ENCODE data around the gene NAPSA.

Gene NAPSA

DNA sequence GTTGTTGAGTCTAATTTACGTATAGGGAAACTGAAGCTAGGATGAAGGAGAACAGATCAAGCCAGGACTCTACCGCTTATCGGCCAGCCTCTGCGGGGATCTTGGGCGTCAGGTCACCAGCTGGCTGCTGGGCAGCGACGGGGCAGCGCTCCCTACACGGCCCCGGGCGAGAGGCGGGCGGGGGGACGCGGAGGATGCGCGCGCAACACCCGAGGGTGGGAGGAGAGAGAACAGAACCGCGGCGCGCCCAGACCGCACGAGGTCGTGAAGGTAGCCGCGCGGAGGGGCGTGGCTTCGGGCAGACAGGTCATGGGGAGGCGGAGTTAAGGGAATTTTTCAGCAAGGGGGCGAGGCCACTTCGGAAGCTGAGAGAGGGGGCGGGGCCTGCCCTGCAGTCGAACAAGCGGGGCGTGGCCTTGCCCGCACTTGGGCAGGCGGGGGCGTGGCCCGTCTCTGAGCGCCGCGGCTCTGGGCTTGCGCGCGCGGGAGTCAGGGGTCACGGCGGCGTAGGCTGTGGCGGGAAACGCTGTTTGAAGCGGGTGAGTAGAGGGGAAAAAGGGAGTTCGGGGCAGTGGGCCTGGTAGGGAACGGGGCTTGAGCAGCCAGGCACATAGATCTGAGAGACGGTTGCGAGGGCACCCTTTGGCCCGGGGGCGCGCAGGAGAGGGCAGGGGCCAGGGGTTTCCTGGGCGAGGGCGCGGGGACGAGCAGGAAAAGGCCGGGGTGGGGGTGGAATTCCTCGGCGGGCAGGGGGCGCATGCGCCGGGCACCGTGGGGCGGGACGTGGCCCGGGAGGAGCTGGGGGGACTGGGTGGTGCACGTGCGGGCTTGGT is 18.6 kb upstream of the NAPSA start, which contains the start of gene POLD1:
Gene POLD1, plus strand, starts transcription at position 496 of the 833 bp plus-strand sequence. CDS start 14,505 bp downstream, outside the sequence.
- DNase-seq (ENCODE audit: low spot score), result peak; percentile 95

DNA sequence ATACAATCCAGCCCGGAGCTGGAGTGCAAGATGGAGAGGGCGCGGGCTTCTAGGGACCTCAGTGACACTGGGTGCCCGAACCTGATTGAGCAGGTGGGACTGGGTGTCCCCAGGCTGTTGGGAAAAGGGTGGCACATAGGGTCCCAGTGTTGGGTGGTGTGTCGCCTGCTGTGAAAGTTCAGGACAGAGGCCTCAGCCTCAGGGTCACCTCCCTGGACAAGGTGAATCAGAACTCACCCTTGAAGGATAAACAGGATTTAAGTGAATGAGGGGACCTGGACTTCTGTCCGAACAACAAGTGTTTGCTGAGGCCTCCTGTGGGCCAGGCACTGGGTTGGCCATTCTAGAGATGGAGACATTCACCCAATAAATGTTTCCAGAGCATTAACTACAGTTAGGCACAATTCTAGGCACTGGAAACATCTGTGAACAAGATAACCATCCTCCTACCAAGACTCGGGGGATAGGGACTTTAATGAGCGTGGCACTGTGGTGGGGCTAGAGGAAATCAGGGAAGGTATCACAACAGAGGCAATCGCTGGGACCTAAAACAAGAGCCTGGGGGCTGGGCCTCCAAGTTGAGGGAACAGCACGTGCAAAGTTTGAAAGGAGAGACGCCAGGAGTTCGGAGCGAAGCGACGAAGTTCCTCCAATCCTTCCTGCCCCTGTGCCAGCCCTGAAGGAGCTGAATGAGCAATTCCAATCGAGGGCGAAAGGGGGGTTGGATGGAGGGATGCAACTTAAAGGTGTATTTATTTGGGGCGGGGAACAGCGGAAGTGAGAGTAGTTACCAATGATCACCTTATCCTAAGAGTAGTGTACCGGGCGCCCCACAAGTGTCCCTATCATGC is 17.8 kb upstream of the NAPSA start:
- no peak for DNase-seq (ENCODE audit: low spot score)

DNA sequence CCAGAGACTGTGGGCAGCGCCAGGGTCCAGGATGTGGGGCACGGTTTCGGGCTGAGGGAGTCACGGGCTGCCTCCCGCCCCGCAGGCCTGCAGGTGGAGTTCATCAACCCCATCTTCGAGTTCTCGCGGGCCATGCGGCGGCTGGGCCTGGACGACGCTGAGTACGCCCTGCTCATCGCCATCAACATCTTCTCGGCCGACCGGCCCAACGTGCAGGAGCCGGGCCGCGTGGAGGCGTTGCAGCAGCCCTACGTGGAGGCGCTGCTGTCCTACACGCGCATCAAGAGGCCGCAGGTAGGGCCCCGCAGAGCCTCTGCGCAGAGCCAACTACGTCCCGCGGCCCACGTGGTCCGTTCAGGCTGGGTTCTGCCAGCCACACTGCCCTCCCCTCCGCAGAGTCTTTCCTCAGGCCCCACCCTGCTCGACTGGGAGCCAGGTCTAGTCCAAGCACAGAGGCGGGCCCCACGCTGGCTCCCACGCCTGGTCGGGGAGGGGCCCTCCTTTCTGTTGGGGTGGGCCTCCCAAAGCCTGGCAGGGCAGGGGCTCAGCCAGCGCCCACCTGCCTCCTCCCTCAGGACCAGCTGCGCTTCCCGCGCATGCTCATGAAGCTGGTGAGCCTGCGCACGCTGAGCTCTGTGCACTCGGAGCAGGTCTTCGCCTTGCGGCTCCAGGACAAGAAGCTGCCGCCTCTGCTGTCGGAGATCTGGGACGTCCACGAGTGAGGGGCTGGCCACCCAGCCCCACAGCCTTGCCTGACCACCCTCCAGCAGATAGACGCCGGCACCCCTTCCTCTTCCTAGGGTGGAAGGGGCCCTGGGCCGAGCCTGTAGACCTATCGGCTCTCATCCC is 16.7 kb upstream of the NAPSA start:
- no peak for DNase-seq (ENCODE audit: low spot score)

GRCh38 chr19:50380751-50381151 is 15.3 kb upstream of the NAPSA start:
- DNase-seq (ENCODE audit: low spot score), result no peak

GRCh38 chr19:50380137-50380536 is 14.7 kb upstream of the NAPSA start:
- DNase-seq (ENCODE audit: low spot score), result no peak

DNA sequence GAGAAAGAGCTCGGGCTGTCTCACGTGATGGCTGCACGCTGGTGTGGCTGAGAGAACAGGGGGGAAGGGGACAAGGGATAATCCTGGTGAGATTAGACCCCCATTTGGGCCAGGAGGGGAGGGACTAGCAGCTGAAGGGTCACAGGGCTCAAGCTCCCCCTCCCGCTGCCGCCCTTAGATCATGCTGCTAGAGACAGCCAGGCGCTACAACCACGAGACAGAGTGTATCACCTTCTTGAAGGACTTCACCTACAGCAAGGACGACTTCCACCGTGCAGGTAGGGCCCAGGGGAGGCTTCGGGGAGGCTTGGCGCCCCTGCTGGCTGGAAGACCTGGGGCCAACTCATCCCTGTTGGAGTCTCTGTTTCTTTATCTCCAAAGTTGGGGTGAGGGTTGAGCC is 14.2 kb upstream of the NAPSA start:
- no peak for DNase-seq (ENCODE audit: low spot score)

DNA sequence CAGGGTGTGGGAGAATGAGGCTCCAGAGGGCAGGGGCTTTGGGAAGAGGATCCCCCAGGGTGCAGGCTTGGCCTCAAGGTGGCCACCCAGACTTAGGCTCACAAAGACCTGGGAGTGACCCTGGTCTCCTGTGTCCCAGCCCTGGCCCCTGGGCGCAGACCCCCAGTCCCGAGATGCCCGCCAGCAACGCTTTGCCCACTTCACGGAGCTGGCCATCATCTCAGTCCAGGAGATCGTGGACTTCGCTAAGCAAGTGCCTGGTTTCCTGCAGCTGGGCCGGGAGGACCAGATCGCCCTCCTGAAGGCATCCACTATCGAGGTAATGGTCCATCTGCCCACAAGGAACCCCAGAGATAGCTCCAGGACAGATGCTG is 13.4 kb upstream of the NAPSA start:
- no peak for DNase-seq (ENCODE audit: low spot score)

DNA sequence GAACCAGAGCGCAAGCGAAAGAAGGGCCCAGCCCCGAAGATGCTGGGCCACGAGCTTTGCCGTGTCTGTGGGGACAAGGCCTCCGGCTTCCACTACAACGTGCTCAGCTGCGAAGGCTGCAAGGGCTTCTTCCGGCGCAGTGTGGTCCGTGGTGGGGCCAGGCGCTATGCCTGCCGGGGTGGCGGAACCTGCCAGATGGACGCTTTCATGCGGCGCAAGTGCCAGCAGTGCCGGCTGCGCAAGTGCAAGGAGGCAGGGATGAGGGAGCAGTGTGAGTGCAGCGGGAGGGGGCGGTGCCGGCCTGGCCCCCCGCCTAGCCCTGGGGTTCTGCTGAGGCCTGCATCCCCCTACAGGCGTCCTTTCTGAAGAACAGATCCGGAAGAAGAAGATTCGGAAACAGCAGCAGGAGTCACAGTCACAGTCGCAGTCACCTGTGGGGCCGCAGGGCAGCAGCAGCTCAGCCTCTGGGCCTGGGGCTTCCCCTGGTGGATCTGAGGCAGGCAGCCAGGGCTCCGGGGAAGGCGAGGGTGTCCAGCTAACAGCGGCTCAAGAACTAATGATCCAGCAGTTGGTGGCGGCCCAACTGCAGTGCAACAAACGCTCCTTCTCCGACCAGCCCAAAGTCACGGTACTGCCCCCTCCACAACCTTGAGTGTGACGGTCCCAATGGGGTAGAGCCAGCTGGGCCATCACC is 12.9 kb upstream of the NAPSA start:
- DNase-seq (ENCODE audit: low spot score), result no peak

DNA sequence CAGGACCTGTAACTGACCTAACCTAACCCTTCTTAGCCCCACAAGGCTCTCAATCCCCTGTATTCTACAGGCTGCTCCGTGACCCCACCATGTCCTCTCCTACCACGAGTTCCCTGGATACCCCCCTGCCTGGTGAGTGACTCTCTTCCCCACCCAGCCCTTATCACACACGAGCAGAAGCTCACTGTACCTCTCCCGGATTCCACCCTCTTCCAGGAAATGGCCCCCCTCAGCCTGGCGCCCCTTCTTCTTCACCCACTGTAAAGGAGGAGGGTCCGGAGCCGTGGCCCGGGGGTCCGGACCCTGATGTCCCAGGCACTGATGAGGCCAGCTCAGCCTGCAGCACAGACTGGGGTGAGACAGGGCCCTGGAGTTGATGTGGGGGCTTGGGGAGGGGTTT is 12.1 kb upstream of the NAPSA start:
- no peak for DNase-seq (ENCODE audit: low spot score)

GRCh38 chr19:50377051-50377461 is 11.6 kb upstream of the NAPSA start:
- DNase-seq (ENCODE audit: low spot score), result no peak

DNA sequence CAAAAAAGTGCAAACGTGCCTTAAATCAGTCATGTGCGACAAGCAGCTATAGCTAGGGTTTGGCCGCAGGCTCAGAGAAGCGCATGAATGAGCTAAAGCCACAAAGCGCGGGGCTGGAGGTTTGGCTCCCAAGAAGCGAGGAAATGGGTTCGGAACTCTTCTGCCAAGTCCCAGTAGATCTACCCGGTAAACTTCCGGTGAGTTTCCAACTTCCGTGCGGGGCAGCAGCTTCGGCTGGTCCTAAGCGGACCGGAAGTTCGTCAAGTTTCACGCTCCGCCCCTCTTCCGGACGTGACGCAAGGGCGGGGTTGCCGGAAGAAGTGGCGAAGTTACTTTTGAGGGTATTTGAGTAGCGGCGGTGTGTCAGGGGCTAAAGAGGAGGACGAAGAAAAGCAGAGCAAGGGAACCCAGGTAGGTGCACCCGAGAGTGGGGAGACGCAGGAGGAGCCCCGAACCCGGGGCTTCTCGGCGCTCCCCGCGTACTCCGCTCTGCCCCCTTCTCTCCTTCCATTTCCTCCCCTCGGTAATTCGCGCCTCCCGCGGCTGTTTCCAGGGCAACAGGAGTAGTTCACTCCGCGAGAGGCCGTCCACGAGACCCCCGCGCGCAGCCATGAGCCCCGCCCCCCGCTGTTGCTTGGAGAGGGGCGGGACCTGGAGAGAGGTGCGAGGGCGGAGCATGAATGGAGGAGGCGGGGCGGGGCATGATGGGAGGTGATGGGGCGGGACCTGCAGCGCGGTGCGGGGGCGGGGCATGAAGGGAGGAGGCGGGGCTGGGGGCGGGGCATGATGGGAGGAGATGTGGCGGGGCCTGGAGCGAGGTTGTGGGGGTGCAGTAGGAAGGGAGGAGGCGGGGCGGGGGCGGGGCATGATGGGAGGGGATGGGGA is 11.0 kb upstream of the NAPSA start, which contains the start of gene NR1H2:
Gene NR1H2, plus strand, starts transcription at position 292 of the 885 bp plus-strand sequence. CDS start 1,149 bp downstream, outside the sequence.
- DNase-seq (ENCODE audit: low spot score), result peak; percentile 96

GRCh38 chr19:50371914-50372475 is 6.6 kb upstream of the NAPSA start:
- DNase-seq (ENCODE audit: low spot score), result no peak

GRCh38 chr19:50368649-50369570 is 3.5 kb upstream of the NAPSA start:
- peak; percentile 91 for DNase-seq (ENCODE audit: low spot score)

- no peak for DNase-seq (ENCODE audit: low spot score)
Measured at GRCh38 chr19:50362656-50363424, 2.6 kb downstream of the NAPSA start.

DNA sequence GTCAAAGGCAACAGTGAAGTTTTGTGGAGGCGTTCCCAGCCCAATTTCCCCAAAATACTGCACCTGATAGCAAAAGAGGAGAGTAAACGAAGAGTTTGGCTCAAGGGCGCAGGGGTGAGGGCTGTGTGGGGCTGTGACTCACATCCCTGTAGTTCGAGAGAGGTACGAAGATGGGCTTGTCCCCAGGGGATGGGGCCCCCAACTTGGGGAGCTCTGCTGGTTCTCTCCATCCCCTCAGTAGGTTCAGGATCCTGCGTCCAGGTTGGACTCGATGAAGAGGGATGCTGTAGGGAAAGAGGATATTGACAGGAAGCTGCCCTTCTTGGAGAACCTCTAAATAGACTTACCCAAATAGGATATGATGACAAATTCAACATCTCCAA is 3.4 kb downstream of the NAPSA start:
- no peak for DNase-seq (ENCODE audit: low spot score)

DNA sequence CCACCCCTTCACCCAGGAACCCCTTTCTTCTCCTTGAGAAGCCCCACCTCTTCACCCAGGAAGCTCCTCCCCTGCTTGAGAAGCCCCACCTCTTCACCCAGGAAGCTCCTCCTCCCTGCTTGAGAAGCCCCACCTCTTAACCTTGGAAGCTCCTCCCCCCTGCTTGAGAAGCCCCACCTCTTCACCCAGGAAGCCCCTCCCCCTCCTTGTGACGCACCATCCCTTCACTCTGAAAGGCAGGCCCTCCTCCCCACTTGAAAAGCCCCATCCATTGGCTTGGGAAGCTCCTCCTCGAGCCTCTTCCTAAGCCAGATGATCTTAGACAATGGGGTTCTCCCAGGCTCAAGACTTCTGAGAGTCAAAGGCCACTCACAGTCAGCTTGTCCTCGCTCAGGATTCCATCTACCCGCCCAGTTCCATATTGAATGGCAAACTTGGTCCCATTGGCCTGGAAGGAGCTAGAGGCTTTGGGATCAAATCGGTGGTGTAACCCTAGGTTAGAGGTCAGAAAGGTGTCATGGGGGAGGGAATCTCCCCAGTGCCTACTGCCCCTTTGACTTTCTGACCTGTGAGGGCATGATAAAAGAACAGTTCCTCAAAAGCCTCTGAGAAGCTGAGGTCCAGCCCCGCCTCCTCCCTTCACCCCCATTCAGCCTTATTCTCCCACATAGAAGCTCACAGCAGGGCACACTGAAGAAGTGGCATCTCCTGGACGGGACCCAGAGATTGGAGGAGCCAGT is 4.0 kb downstream of the NAPSA start:
- DNase-seq (ENCODE audit: low spot score), result no peak

GRCh38 chr19:50359328-50359818 is 6.1 kb downstream of the NAPSA start:
- no peak for DNase-seq (ENCODE audit: low spot score)
